Caco-2 (cell line): Measurements from ENCODE around the gene C20orf204. TPM values are rescaled to one million over a fixed set of nuclear protein-coding genes. Genes with fewer than 3 reads are reported as not detected.

Experiments
- BruUV-seq: library from RNA; stranded (reverse); fragments of 400-500 nt; replicated peaks from 2 replicates; lab custom pipeline; 2021; lab: Mats Ljungman, UMichigan
- CTCF ChIA-PET: fragments of 300-600 bp; sonication (Branson Sonifier 250); formaldehyde crosslinking; loops from one replicate; lab custom pipeline; 2022; ENCODE audit warnings: antibody characterized with exemption; lab: Charles Lee
- POLR2A ChIA-PET: fragments of 300-600 bp; sonication (Branson Sonifier 250); formaldehyde crosslinking; loops from one replicate; lab custom pipeline; 2022; ENCODE audit warnings: antibody characterized with exemption; lab: Charles Lee
- DNase-seq, 2 experiments: peaks; one replicate each; pipeline versions ENCODE4 v3.0.0 to v3.0.0-alpha.2; 2020 to 2022
- H3K27me3 ChIP-seq: replicated peaks from 2 replicates; pipeline ENCODE4 v1.6.0; 2011; ENCODE audit warnings: low read length; ENCODE audit not compliant: control insufficient read depth, insufficient read depth
- H3K36me3 ChIP-seq: 2 replicates; pipeline ENCODE4 v1.5.1; 2011; ENCODE audit warnings: low read length; ENCODE audit not compliant: control insufficient read depth, insufficient read depth
- H3K4me1 ChIP-seq: fragments of 250-450 bp; sonication (Bioruptor Pico); 2 replicates; pipeline ENCODE4 v1.5.1; 2020; ENCODE audit warnings: mild to moderate bottlenecking
- H3K4me3 ChIP-seq: 2 replicates; pipeline ENCODE4 v1.5.1; 2011; ENCODE audit warnings: low read depth, mild to moderate bottlenecking, control low read depth, low read length
- H3K9me3 ChIP-seq: fragments of 250-450 bp; sonication (Bioruptor Pico); 2 replicates; pipeline ENCODE4 v1.5.1; 2020; ENCODE audit warnings: mild to moderate bottlenecking, moderate library complexity
- H3K27ac Mint-ChIP-seq: one replicate; pipeline ENCODE4 v1.8.0; 2022; ENCODE audit warnings: mixed read lengths; ENCODE audit not compliant: unreplicated experiment
- H3K27me3 Mint-ChIP-seq: one replicate; pipeline ENCODE4 v1.8.0; 2022; ENCODE audit warnings: mixed read lengths; ENCODE audit not compliant: insufficient read depth, unreplicated experiment
- H3K36me3 Mint-ChIP-seq: one replicate; pipeline ENCODE4 v1.8.0; 2022; ENCODE audit warnings: mild to moderate bottlenecking, mixed read lengths; ENCODE audit not compliant: insufficient read depth, unreplicated experiment
- H3K4me1 Mint-ChIP-seq: one replicate; pipeline ENCODE4 v1.8.0; 2022; ENCODE audit warnings: low read depth, mixed read lengths; ENCODE audit not compliant: unreplicated experiment
- H3K4me3 Mint-ChIP-seq: one replicate; pipeline ENCODE4 v1.8.0; 2022; ENCODE audit warnings: mild to moderate bottlenecking, moderate library complexity, mixed read lengths; ENCODE audit not compliant: unreplicated experiment
- H3K9me3 Mint-ChIP-seq: one replicate; pipeline ENCODE4 v1.8.0; 2022; ENCODE audit warnings: mixed read lengths; ENCODE audit not compliant: unreplicated experiment
- intact Hi-C: fragments of 100-400 bp; cut with micrococcal nuclease; formaldehyde crosslinking; loops from one replicate; pipeline ENCODE4 v1.10.0; 2022; ENCODE audit not compliant: unreplicated experiment
- total RNA-seq: library from RNA; stranded (reverse); gene quantifications from 2 replicates; pipeline ENCODE4 v1.2.3, GENCODE V29; 2022
- TF ChIP-seq, protein P1 (sequence below), 2 experiments: fragments of 200-600 bp in 1 of 2; IDR thresholded peaks; 1 replicate in 1 of 2; 2 replicates in 1 of 2; pipeline versions ENCODE4 v1.5.1 to v1.8.0; 2011 to 2022; ENCODE audit warnings: antibody characterized with exemption in 1 of 2, control low read depth in 1 of 2, inconsistent platforms in 1 of 2, low read depth in 1 of 2, low read length in 1 of 2, mild to moderate bottlenecking in 1 of 2, moderate library complexity in 1 of 2; ENCODE audit not compliant: insufficient read depth in 1 of 2, severe bottlenecking in 1 of 2, unreplicated experiment in 1 of 2

Gene C20orf204
- total RNA-seq, 1 experiment from 2014 or later = 3.2 TPM

DNA sequence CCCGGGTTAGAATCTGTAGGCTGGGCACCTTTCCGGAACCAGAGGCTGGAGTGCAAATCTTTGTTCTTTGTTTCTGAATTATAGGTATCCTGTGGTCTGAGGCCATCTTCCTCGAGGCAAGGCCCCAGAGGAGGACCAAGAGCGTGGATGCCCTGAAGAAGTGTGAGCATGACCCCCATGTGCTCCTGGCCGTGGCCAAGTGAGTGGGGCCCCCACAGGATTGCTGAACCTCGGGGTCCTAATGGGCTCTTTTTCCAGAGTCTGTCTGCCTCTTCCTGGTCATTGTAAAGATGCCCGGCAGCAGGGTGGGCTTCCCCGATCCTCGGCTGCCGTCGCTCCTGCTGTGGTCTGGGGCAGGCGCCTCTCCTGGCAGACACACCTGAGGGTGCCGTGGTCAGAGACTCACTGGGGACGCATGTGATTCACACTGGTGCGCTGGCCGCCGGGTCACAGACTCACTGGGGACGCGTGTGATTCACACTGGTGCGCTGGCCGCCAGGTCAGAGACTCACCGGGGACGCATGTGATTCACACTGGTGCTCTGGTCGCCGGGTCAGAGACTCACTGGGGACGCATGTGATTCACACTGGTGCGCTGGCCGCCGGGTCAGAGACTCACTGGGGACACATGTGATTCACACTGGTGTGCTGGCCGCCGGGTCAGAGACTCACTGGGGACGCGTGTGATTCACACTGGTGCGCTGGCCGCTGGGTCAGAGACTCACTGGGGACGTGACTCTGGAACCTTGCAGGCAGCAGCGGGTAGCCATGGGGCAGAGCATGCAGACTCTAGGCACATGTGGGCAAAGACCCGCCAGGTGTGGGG lies 6.5 kb upstream of the C20orf204 start:
- no peaks in the 10 kb centered on the region for H3K27me3 ChIP-seq
- no peak overlapping the region for H3K4me3 ChIP-seq
- ChIA-PET CTCF (interaction anchor here (1.1 to 3.2 kb wide), 3 partner anchors 9 to 49 kb away, joined by 4 to 18 read pairs (median 17); partner anchors contain the start of gene PRPF6), POLR2A (no interaction called here)
- H3K36me3 Mint-ChIP-seq = peaks cover 100% of the 10 kb centered on the region
- H3K36me3 ChIP-seq = peaks cover 42% of the 10 kb centered on the region
- H3K27ac Mint-ChIP-seq = no peak overlapping the region
- peak in 1 of 2 experiments; percentile 41 for DNase-seq
- H3K4me1 Mint-ChIP-seq = peaks cover 21% of the 10 kb centered on the region
- H3K4me1 ChIP-seq = peaks cover 24% of the 10 kb centered on the region
- intact Hi-C loops = no loop called here
- H3K27me3 Mint-ChIP-seq = no peaks in the 10 kb centered on the region
- no peaks in the 10 kb centered on the region for H3K9me3 ChIP-seq
- H3K9me3 Mint-ChIP-seq = no peaks in the 10 kb centered on the region
- TF ChIP-seq, protein P1, sequence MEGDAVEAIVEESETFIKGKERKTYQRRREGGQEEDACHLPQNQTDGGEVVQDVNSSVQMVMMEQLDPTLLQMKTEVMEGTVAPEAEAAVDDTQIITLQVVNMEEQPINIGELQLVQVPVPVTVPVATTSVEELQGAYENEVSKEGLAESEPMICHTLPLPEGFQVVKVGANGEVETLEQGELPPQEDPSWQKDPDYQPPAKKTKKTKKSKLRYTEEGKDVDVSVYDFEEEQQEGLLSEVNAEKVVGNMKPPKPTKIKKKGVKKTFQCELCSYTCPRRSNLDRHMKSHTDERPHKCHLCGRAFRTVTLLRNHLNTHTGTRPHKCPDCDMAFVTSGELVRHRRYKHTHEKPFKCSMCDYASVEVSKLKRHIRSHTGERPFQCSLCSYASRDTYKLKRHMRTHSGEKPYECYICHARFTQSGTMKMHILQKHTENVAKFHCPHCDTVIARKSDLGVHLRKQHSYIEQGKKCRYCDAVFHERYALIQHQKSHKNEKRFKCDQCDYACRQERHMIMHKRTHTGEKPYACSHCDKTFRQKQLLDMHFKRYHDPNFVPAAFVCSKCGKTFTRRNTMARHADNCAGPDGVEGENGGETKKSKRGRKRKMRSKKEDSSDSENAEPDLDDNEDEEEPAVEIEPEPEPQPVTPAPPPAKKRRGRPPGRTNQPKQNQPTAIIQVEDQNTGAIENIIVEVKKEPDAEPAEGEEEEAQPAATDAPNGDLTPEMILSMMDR (IDR thresholded peaks at IDR 0.05; ENCODE audit: insufficient read depth in 1 of 2, low read depth in 1 of 2, low read length in 1 of 2, severe bottlenecking in 1 of 2, unreplicated experiment in 1 of 2) = no peak
- no peak overlapping the region for H3K4me3 Mint-ChIP-seq
- BruUV-seq = no TSS peak

DNA sequence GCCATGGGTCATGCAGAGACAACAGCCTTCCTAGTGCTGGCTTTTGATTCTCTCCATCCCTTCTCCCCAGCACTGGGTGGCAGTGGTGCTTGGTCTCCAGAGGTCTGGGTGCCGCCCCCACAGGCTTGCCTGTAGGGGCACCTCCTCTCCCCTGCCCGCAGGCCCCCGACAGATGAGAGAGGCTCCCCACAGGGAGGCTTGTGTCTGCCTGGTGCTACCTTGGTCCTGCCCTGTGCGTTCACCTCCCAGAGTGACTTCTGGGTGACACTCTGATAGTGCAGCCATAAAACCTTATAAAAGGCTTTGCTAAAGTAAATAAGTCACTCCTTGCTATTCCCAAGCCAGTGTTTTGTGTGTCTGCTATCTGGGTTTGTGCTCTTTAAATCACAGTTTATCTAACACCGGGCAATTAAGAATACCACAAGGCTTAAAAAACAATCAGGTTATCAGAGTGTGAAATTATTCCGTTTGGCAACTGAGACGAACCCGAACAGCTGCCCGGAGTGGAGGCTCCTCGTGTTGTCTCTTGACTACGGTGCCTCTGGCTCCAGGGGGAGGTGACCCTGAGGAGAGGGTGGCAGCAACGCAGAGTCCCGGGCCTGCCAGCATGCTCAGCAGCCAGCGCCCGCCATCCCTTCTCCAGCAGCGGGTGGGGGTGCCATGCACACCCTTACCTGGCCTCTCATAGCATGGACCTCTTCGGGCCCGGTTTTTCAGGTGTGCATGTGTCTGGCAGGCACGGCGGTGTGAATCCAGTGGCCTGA lies 5.4 kb upstream of the C20orf204 start:
- Mint-ChIP-seq H3K27me3 (no peaks in the 10 kb centered on the region), H3K4me1 (peaks cover 13% of the 10 kb centered on the region), H3K9me3 (no peaks in the 10 kb centered on the region), H3K27ac (no peak overlapping the region), H3K4me3 (no peak overlapping the region), H3K36me3 (peaks cover 100% of the 10 kb centered on the region)
- TF ChIP-seq, protein P1 (IDR thresholded peaks at IDR 0.05; ENCODE audit: insufficient read depth in 1 of 2, low read depth in 1 of 2, low read length in 1 of 2, severe bottlenecking in 1 of 2, unreplicated experiment in 1 of 2) = no peak
- intact Hi-C loops = no loop called here
- ChIA-PET CTCF (interaction anchor here (0.6 to 1.5 kb wide), 3 partner anchors 8 to 90 kb away, joined by 3 to 18 read pairs (median 4); partner anchors contain the start of gene PRPF6), POLR2A (no interaction called here)
- Histone ChIP-seq H3K36me3 (peaks cover 34% of the 10 kb centered on the region), H3K27me3 (no peaks in the 10 kb centered on the region), H3K4me3 (no peak overlapping the region), H3K4me1 (peaks cover 13% of the 10 kb centered on the region), H3K9me3 (no peaks in the 10 kb centered on the region)
- DNase-seq = peak; percentile 76 to 80
- BruUV-seq = no TSS peak

DNA sequence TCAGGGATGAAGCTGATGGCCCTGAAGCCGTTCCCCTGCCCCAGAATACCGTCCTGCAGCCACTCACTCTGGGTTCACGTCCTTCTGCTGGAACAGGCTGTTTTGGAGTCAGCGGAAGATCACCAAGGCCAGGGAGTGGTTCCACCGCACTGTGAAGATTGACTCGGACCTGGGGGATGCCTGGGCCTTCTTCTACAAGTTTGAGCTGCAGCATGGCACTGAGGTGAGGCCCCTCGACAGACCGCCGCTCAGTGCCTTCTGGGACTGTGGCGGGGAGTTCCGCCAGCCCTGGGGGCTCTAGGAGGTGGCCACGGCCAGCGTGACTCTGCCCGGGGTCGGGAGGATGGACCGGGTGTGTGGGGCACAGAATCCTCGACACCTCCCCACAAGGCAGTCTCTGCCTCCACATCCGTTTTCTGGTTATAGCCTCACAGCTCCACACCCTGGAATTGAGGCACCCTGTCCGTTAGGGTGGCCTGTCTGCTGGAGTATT lies 4.1 kb upstream of the C20orf204 start:
- Histone ChIP-seq H3K36me3 (peaks cover 26% of the 10 kb centered on the region), H3K27me3 (no peaks in the 10 kb centered on the region), H3K4me3 (no peak overlapping the region), H3K9me3 (no peaks in the 10 kb centered on the region), H3K4me1 (peaks cover 24% of the 10 kb centered on the region)
- H3K4me1 Mint-ChIP-seq = peaks cover 12% of the 10 kb centered on the region
- TF ChIP-seq, protein P1 (IDR thresholded peaks at IDR 0.05; ENCODE audit: insufficient read depth in 1 of 2, low read depth in 1 of 2, low read length in 1 of 2, severe bottlenecking in 1 of 2, unreplicated experiment in 1 of 2) = no peak
- no TSS peak for BruUV-seq
- POLR2A ChIA-PET = no interaction called here
- H3K36me3 Mint-ChIP-seq = peaks cover 100% of the 10 kb centered on the region
- H3K27me3 Mint-ChIP-seq = no peaks in the 10 kb centered on the region
- H3K9me3 Mint-ChIP-seq = no peaks in the 10 kb centered on the region
- H3K27ac Mint-ChIP-seq = no peak overlapping the region
- no peak overlapping the region for H3K4me3 Mint-ChIP-seq
- CTCF ChIA-PET = no interaction called here
- no peak for DNase-seq
- intact Hi-C loops = no loop called here
